WTC11 (cell line): ENCODE measurements around the gene TIAL1. TPM values are rescaled to one million over a fixed set of nuclear protein-coding genes. Genes with fewer than 3 reads are reported as not detected.

ENCODE experiments used
- ATAC-seq: fragments of 200-7000 bp; cut with Tn5 transposase; 2 replicates; pipeline ENCODE4 v1.10.0; 2021; ENCODE audit warnings: mild to moderate bottlenecking, moderate library complexity
- CTCF ChIA-PET: fragments of 300-600 bp; sonication (Branson Sonifier 250); formaldehyde crosslinking; loops from one replicate; lab custom pipeline; 2021; ENCODE audit warnings: antibody characterized with exemption; lab: Charles Lee
- POLR2A ChIA-PET: fragments of 350-600 bp; sonication (Branson Sonifier 250); formaldehyde crosslinking; loops from one replicate; lab custom pipeline; 2021; ENCODE audit warnings: antibody characterized with exemption; lab: Charles Lee
- DNase-seq: peaks from one replicate; pipeline ENCODE4 v3.0.0; 2021; ENCODE audit warnings: low spot score
- H3K27ac Mint-ChIP-seq: 2 replicates; pipeline ENCODE4 v1.8.0; 2021; ENCODE audit warnings: mixed read lengths
- H3K27me3 Mint-ChIP-seq: 2 replicates; pipeline ENCODE4 v1.8.0; 2021; ENCODE audit warnings: low read depth, mild to moderate bottlenecking, moderate library complexity, mixed read lengths
- H3K36me3 Mint-ChIP-seq: 2 replicates; pipeline ENCODE4 v1.8.0; 2021; ENCODE audit warnings: mixed read lengths
- H3K4me1 Mint-ChIP-seq: 2 replicates; pipeline ENCODE4 v1.8.0; 2022; ENCODE audit warnings: mixed read lengths
- H3K4me3 Mint-ChIP-seq: 2 replicates; pipeline ENCODE4 v1.8.0; 2021; ENCODE audit warnings: mild to moderate bottlenecking, moderate library complexity, mixed read lengths
- H3K9me3 Mint-ChIP-seq: 2 replicates; pipeline ENCODE4 v1.8.0; 2021; ENCODE audit warnings: mixed read lengths
- ATF1 ChIP-seq: sonication (generic); formaldehyde crosslinking; IDR thresholded peaks from 2 replicates; pipeline ENCODE4 v1.8.1; 2023; ENCODE audit warnings: mild to moderate bottlenecking, moderate library complexity, missing genetic modification reagents
- ATF6 ChIP-seq: sonication (generic); formaldehyde crosslinking; IDR thresholded peaks from 2 replicates; pipeline ENCODE4 v1.8.1; 2023; ENCODE audit warnings: mild to moderate bottlenecking, missing genetic modification reagents
- ERG ChIP-seq: fragments of 250-450 bp; sonication (Bioruptor Pico); IDR thresholded peaks from 2 replicates; pipeline ENCODE4 v1.8.0; 2021; ENCODE audit warnings: mild to moderate bottlenecking
- FOXJ3 ChIP-seq: sonication (generic); formaldehyde crosslinking; IDR thresholded peaks from 2 replicates; pipeline ENCODE4 v1.9.0; 2021; ENCODE audit warnings: missing genetic modification reagents, mild to moderate bottlenecking, borderline replicate concordance
- FOXK1 ChIP-seq: sonication (generic); formaldehyde crosslinking; IDR thresholded peaks from 2 replicates; pipeline ENCODE4 v1.8.0; 2022; ENCODE audit warnings: mild to moderate bottlenecking, moderate library complexity, missing genetic modification reagents
- NFATC4 ChIP-seq: fragments of 250-450 bp; sonication (Bioruptor Pico); IDR thresholded peaks from 2 replicates; pipeline ENCODE4 v1.9.0; 2021; ENCODE audit warnings: mild to moderate bottlenecking
- NFE2L1 ChIP-seq: sonication (generic); formaldehyde crosslinking; IDR thresholded peaks from 2 replicates; pipeline ENCODE4 v1.8.1; 2023; ENCODE audit warnings: missing genetic modification reagents
- NR1H2 ChIP-seq: sonication (generic); formaldehyde crosslinking; IDR thresholded peaks from 2 replicates; pipeline ENCODE4 v1.9.0; 2021; ENCODE audit warnings: mild to moderate bottlenecking, moderate library complexity, missing genetic modification reagents
- NR2C2 ChIP-seq: sonication (generic); formaldehyde crosslinking; IDR thresholded peaks from 2 replicates; pipeline ENCODE4 v1.8.0; 2022; ENCODE audit warnings: mild to moderate bottlenecking, missing genetic modification reagents
- NR3C1 ChIP-seq: sonication (generic); formaldehyde crosslinking; conservative IDR thresholded peaks from 2 replicates; pipeline ENCODE4 v1.8.1; 2023; ENCODE audit warnings: low read depth, mild to moderate bottlenecking, missing genetic modification reagents
- PRRX2 ChIP-seq: fragments of 250-450 bp; sonication (Bioruptor Pico); IDR thresholded peaks from 2 replicates; pipeline ENCODE4 v1.8.0; 2021; ENCODE audit warnings: mild to moderate bottlenecking
- SMAD3 ChIP-seq: sonication (generic); formaldehyde crosslinking; IDR thresholded peaks from 2 replicates; pipeline ENCODE4 v1.8.0; 2022; ENCODE audit warnings: missing genetic modification reagents, mild to moderate bottlenecking, borderline replicate concordance
- SOX15 ChIP-seq: fragments of 250-450 bp; sonication (Bioruptor Pico); IDR thresholded peaks from 2 replicates; pipeline ENCODE4 v1.9.0; 2021; ENCODE audit warnings: mild to moderate bottlenecking
- TCF7 ChIP-seq: sonication (generic); formaldehyde crosslinking; IDR thresholded peaks from 2 replicates; pipeline ENCODE4 v1.8.0; 2022; ENCODE audit warnings: mild to moderate bottlenecking, low read depth, missing genetic modification reagents, moderate library complexity
- TP53 ChIP-seq: sonication (generic); formaldehyde crosslinking; IDR thresholded peaks from 2 replicates; pipeline ENCODE4 v1.8.1; 2023; ENCODE audit warnings: mild to moderate bottlenecking, missing genetic modification reagents
- ZBTB43 ChIP-seq: sonication (generic); formaldehyde crosslinking; IDR thresholded peaks from 2 replicates; pipeline ENCODE4 v1.8.1; 2023; ENCODE audit warnings: mild to moderate bottlenecking, missing genetic modification reagents
- ZNF219 ChIP-seq: sonication (generic); formaldehyde crosslinking; IDR thresholded peaks from 2 replicates; pipeline ENCODE4 v1.8.0; 2023; ENCODE audit warnings: missing genetic modification reagents, mild to moderate bottlenecking, borderline replicate concordance
- ZNF317 ChIP-seq: sonication (generic); formaldehyde crosslinking; IDR thresholded peaks from 2 replicates; pipeline ENCODE4 v1.8.1; 2023; ENCODE audit warnings: low read depth, mild to moderate bottlenecking, moderate library complexity, missing genetic modification reagents, borderline replicate concordance
- ZNF396 ChIP-seq: fragments of 250-450 bp; sonication (Bioruptor Pico); IDR thresholded peaks from 2 replicates; pipeline ENCODE4 v1.8.0; 2021; ENCODE audit warnings: mild to moderate bottlenecking, moderate library complexity, borderline replicate concordance
- total RNA-seq: library from RNA; stranded (reverse); gene quantifications from 3 replicates; pipeline ENCODE4 v1.2.3, GENCODE V29; 2021
- TF ChIP-seq, protein P1 (sequence below): sonication (generic); formaldehyde crosslinking; IDR thresholded peaks from 2 replicates; pipeline ENCODE4 v1.8.1; 2023; ENCODE audit warnings: mild to moderate bottlenecking, moderate library complexity, missing genetic modification reagents
- TF ChIP-seq, protein P2 (sequence below): sonication (generic); formaldehyde crosslinking; conservative IDR thresholded peaks from 2 replicates; pipeline ENCODE4 v1.8.1; 2022; ENCODE audit warnings: mild to moderate bottlenecking, missing genetic modification reagents
- TF ChIP-seq, protein P3 (sequence below): fragments of 250-450 bp; sonication (Bioruptor Pico); IDR thresholded peaks from 2 replicates; pipeline ENCODE4 v1.9.0; 2021; ENCODE audit warnings: moderate library complexity, mild to moderate bottlenecking, inconsistent platforms, borderline replicate concordance
- TF ChIP-seq, protein P4 (sequence below): sonication (generic); formaldehyde crosslinking; IDR thresholded peaks from 2 replicates; pipeline ENCODE4 v1.8.1; 2022; ENCODE audit warnings: mild to moderate bottlenecking, missing genetic modification reagents, moderate library complexity, borderline replicate concordance

TIAL1 gene
- total RNA-seq, 1 experiment from 2014 or later = 170 TPM

DNA sequence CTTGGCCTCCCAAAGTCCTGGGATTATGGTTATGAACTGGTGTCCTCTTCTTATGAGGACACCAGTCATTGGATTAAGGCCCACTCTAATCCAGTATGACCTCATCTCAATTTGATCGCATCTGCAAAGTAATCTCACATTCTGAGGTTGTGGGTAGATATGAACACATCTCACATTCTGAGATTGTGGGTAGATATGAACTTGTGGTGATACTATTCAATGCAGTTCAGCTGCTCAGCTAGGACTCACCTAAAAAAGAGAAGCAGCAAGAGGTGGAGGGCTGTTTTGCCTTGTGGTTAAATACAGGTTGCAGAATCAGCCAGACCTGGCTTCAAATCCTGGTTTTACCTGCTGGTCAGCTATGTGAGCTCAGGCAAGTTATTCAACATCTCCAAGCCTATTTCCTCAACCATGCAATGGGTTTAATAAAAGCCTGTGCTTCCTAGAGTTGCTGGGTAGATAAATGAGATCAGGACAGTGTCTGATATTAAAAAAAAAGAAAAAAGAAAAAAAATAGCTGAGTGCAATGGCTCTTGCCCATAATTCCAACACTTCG lies 45.9 kb upstream of the TIAL1 start:
- TF ChIP-seq, protein P1, sequence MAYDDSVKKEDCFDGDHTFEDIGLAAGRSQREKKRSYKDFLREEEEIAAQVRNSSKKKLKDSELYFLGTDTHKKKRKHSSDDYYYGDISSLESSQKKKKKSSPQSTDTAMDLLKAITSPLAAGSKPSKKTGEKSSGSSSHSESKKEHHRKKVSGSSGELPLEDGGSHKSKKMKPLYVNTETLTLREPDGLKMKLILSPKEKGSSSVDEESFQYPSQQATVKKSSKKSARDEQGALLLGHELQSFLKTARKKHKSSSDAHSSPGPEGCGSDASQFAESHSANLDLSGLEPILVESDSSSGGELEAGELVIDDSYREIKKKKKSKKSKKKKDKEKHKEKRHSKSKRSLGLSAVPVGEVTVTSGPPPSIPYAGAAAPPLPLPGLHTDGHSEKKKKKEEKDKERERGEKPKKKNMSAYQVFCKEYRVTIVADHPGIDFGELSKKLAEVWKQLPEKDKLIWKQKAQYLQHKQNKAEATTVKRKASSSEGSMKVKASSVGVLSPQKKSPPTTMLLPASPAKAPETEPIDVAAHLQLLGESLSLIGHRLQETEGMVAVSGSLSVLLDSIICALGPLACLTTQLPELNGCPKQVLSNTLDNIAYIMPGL = no peak
- no peak for TF ChIP-seq SMAD3 (CRISPR knock-in tag)
- TF ChIP-seq FOXK1 (CRISPR knock-in tag) = no peak
- TF ChIP-seq, protein P2, sequence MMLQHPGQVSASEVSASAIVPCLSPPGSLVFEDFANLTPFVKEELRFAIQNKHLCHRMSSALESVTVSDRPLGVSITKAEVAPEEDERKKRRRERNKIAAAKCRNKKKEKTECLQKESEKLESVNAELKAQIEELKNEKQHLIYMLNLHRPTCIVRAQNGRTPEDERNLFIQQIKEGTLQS = no peak
- no peak for TF ChIP-seq NR2C2 (CRISPR knock-in tag)
- no peak for TF ChIP-seq ZNF396
- TF ChIP-seq TP53 (CRISPR knock-in tag) = no peak
- TF ChIP-seq ZBTB43 (CRISPR knock-in tag) = no peak
- TF ChIP-seq, protein P3, sequence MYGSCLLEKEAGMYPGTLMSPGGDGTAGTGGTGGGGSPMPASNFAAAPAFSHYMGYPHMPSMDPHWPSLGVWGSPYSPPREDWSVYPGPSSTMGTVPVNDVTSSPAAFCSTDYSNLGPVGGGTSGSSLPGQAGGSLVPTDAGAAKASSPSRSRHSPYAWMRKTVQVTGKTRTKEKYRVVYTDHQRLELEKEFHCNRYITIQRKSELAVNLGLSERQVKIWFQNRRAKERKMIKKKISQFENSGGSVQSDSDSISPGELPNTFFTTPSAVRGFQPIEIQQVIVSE (CRISPR knock-in tag) = no peak
- no peak for TF ChIP-seq NR1H2
- no peak for TF ChIP-seq ZNF317 (CRISPR knock-in tag)
- TF ChIP-seq ATF6 (CRISPR knock-in tag) = no peak
- no peak for TF ChIP-seq NFATC4
- no peak for TF ChIP-seq NR3C1 (CRISPR knock-in tag)
- TF ChIP-seq FOXJ3 (CRISPR knock-in tag) = no peak
- no peak for TF ChIP-seq ERG (CRISPR knock-in tag)
- TF ChIP-seq TCF7 (CRISPR knock-in tag) = no peak
- Mint-ChIP-seq H3K4me1 (peaks cover 7% of the 10 kb centered on the region; the same call in 1 of the 2 replicates), H3K27ac (no peak overlapping the region), H3K9me3 (peaks cover 9% of the 10 kb centered on the region), H3K4me3 (no peak overlapping the region), H3K27me3 (no peaks in the 10 kb centered on the region; the same call in 1 of the 2 replicates), H3K36me3 (peaks cover 4% of the 10 kb centered on the region; the same call in 1 of the 2 replicates)
- CTCF ChIA-PET = interaction anchor here (0.9 to 1.6 kb wide), 2 partner anchors 14 to 19 kb away, joined by 3 read pairs; no protein-coding TSS in a partner anchor
- DNase-seq (no peak), ATAC-seq (no peak)
- POLR2A ChIA-PET = interaction anchor here (0.6 kb wide), 1 partner anchor 138 kb away, joined by 3 read pairs; no protein-coding TSS in a partner anchor

DNA sequence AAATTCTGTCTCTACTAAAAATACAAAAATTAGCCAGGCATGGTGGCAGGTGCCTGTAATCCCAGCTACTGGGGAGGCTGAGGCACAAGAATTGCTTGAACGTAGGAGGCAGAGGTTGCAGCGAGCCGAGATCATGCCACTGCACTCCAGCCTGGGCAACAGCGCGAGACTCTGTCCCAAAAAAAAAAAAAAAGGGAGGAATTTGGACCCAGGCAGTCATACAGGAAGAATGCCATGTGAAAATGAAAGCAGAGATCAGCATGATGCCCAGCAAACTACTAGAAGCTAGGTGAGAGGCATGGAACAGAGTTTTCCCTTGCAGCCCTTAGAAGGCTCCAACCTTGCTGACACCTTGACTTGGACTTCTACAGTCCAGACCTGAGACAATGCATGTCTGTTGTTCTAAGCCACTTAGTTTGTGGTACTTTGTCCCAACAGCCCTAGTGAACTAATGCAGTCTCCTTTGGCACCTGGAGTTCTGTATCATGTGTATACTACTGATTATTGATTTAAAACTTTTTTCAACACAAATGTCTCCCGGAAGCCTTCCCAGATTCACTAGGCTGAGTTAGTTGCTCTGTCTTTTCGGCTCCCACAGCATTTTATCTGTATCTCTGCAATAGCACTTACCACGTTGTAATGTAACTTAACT lies 44.2 kb upstream of the TIAL1 start:
- Mint-ChIP-seq H3K27ac (no peak overlapping the region), H3K27me3 (no peaks in the 10 kb centered on the region; the same call in 1 of the 2 replicates), H3K4me3 (no peak overlapping the region), H3K4me1 (peaks cover 7% of the 10 kb centered on the region; the same call in 1 of the 2 replicates), H3K9me3 (peaks cover 7% of the 10 kb centered on the region), H3K36me3 (peaks cover 4% of the 10 kb centered on the region; the same call in 1 of the 2 replicates)
- no peak for DNase-seq
- ChIA-PET CTCF (no interaction called here), POLR2A (no interaction called here)
- no peak for ATAC-seq
- TF ChIP-seq, protein P4, sequence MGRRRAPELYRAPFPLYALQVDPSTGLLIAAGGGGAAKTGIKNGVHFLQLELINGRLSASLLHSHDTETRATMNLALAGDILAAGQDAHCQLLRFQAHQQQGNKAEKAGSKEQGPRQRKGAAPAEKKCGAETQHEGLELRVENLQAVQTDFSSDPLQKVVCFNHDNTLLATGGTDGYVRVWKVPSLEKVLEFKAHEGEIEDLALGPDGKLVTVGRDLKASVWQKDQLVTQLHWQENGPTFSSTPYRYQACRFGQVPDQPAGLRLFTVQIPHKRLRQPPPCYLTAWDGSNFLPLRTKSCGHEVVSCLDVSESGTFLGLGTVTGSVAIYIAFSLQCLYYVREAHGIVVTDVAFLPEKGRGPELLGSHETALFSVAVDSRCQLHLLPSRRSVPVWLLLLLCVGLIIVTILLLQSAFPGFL (CRISPR knock-in tag) = no peak
- TF ChIP-seq PRRX2 (CRISPR knock-in tag) (no peak), ZNF219 (CRISPR knock-in tag) (no peak), NR3C1 (CRISPR knock-in tag) (no peak), ZNF317 (CRISPR knock-in tag) (no peak), SOX15 (CRISPR knock-in tag) (no peak), ATF1 (CRISPR knock-in tag) (no peak), NFE2L1 (no peak)
